Iris pigment epithelial cell (primary cell): ENCODE data around the gene PLP2.

Experiments
- DNase-seq: peaks from one replicate; pipeline ENCODE4 v3.0.0-alpha.2; 2011; ENCODE audit warnings: low read depth

The PLP2 gene

DNA sequence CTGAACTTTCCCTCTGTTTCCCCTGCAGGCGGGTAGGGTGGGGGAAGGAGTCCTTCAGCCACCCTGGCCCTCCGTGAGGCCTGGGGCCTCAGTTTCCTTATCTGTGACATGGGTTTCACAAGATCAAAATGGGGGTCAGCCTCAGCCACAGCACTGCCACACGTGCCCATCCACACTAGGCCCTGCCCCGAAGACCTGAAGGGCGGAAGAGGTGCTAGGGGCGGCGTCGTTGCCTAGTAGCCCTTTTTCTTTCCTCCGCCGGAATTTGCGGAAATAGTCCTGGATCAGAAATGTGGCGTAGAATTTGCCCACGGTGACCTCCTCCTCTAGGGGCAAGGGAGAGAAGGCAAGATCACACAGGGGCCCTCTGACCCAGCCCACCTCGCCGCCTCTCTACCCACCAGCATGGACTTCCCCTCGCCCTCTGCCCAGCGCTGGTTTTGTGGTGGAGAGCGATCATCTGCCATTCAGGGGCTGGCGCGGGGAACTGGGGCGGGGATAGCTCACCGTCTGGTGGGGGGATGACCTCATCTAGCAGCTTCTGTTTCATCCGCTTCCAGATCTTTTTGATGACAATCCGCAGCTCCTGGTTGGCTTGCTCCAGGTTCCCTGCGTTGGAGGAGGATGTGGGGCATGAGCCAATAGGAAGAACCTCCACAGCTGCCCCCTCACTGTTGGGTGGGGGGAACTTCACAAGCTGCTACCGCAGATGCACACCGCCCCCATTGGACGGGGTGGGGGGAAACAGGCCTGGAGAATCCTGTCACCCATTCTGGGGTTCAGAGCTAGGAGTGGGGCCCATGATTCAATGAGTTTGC, 37.9 kb downstream of the PLP2 start:
- DNase-seq = no peak

DNA sequence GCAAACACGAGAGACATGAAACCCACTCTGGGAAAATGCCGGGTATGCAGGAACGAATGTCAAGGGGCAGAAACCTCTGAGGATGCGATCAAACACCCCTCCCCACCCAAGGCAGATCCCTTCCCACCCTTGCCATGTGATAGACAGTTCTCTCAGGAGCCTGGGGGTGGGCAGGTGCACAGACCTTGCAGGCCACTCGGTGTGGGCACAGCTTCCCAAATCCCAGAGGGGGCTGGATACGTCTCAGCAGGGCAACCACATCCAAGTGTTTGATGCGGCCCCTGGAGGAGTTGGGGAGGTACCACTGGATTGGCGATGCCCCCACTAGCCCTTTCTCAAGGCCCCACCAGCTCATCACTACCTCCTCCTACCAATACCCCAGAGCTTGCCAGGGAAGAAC, 38.7 kb downstream of the PLP2 start:
- DNase-seq = no peak

DNA sequence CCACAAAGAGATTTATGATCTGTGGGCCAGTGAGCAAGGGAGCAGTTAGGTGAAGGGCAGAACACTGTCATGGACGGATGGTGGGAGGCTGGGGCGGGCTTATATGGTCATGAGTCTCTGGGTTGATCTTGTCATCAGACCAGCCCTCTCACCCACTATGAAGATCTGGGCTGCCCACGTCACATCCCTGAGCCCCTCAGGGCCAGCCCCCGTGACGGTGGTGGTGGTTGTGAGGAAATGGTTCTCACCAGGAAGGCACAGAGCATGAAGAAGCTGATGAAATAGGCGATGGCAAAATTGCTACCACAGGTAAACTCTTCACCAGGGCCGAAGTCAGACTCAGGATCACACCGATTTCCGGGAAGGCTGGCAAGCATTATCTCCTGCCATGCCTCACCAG, 39.4 kb downstream of the PLP2 start:
- no peak for DNase-seq

GRCh38 chrX:49212209-49212608, 40.5 kb downstream of the PLP2 start:
- DNase-seq = no peak

DNA sequence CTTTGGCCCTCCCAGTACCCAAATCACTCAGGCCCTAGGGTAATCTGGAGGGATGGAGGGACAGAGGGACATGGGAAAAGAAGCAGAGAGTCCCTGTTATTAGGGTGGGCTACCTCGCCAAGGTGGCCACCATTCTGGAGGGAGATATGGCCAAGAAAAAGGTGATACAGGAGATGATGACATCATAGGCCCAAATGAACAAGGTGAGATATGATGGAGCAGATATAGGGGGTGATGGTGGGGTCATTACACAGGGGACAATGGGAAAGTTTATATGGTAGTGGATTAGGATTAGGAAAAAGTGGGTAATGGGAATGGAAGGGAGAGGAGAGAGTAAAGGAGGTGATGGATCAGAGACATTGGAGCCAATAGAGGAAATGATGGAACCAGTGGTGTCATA, 41.2 kb downstream of the PLP2 start:
- DNase-seq = no peak

GRCh38 chrX:49214416-49214815, 42.7 kb downstream of the PLP2 start:
- DNase-seq = no peak

DNA sequence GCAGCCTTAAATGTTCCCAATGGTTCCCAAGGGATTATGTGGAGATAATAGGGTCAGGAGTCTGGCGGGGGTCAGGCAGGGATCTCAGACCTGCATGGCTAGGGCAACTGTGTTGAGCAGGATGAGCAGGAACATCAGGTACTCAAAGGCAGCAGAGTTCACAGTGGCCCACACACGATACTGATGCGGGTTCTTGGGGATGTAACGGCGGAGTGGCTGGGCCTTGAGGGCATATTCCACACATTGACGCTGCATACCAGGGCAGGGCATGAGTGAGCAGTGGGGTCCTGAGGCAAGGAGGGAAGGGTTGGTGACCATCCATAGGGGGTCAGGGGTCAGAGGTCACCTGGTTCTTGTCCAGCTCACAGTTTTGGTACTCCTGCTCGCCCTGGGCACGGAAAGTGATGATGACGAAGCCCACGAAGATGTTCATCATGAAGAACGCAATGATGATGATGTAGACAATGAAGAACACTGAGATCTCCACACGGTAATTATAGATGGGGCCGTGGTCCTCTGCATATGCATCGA, 43.4 kb downstream of the PLP2 start:
- no peak for DNase-seq

GRCh38 chrX:49220100-49220499, 48.4 kb downstream of the PLP2 start:
- no peak for DNase-seq

DNA sequence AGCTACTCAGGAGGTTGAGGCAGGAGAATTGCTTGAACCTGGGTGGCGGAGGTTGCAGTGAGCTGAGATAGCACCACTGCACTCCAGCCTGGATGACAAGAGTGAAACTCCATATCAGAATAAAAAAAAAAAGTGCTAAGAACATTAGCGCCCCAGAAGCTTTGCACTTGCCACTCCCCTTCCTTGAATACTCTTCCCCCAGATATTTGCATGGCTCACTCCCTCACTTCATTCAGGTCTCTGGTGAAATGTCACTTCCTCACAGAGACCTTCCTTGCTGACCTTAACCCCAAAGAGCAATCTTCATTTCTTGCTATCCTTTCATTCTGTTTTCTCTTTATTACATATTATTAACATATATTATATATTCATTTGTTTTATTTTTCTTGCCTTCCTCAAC, 50.2 kb downstream of the PLP2 start:
- no peak for DNase-seq
